ENCODE results near the gene ENGASE. TPM values are rescaled to one million over a fixed set of nuclear protein-coding genes. Genes with fewer than 3 reads are reported as not detected.

ENGASE gene
- total and polyA plus RNA-seq, 2 of the 4 experiments (the other 2 are of a cell fraction): 3.9 to 12.1 TPM

- intact Hi-C loops (cut with micrococcal nuclease): no loop called here
- BruUV-seq (replicated peaks): no TSS peak
- H2AK5ac ChIP-seq (ENCODE audit: low read depth, low read length): no peak overlapping the region
- H3K56ac ChIP-seq (ENCODE audit: extremely low read depth, insufficient read depth, low read length): no peak overlapping the region
- 83% methylated on average over 4 of the region's 10 CpGs; no CpG with 5 or more reads in 1 of the 2 experiments for WGBS, 2 experiments (ENCODE audit: extremely low coverage in 2 of 2, insufficient read length in 1 of 2)
- H3K18ac ChIP-seq (ENCODE audit: low read depth, low read length): no peak overlapping the region
- no peak overlapping the region for H2AFZ ChIP-seq (replicated peaks; ENCODE audit: low read length, poor library complexity)
- H2BK120ac ChIP-seq (ENCODE audit: low read depth, low read length): no peak overlapping the region
- H3K9me1 ChIP-seq (ENCODE audit: insufficient read depth, low read length): no peaks in the 10 kb centered on the region
- H3K27ac ChIP-seq (ENCODE audit: insufficient read depth, low read length): no peak overlapping the region
- H3K4ac ChIP-seq (ENCODE audit: low read depth, low read length): no peak overlapping the region
- no peaks in the 10 kb centered on the region for H3K9me3 ChIP-seq (ENCODE audit: control insufficient read depth, insufficient read depth, low read length)
- no peak overlapping the region for H3K23ac ChIP-seq (ENCODE audit: low read depth, low read length)
- no peak for DNase-seq
- no peak for TF ChIP-seq NFE2L2 (IDR thresholded peaks at IDR 0.05; ENCODE audit: low read depth, low read length)
- dilution Hi-C loops (cut with HindIII; ENCODE audit: low sequenced_read_pairs, unreplicated experiment): no loop called here
- H3K4me1 ChIP-seq (ENCODE audit: control insufficient read depth, insufficient read depth, low read length): no peaks in the 10 kb centered on the region
- ChIA-PET CTCF (no interaction called here), POLR2A (ENCODE audit: unreplicated experiment) (no interaction called here)
- H3K27me3 ChIP-seq (ENCODE audit: control insufficient read depth, insufficient read depth, low read length): peaks cover 19% of the 10 kb centered on the region
- no peak overlapping the region for H4K8ac ChIP-seq (ENCODE audit: low read depth in 2 of 2, low read length in 2 of 2)
- peaks cover 5% of the 10 kb centered on the region; the same call in 1 of the 2 replicates for H4K20me1 ChIP-seq (ENCODE audit: insufficient read depth, low read length)
- no peak overlapping the region for H3K4me2 ChIP-seq (ENCODE audit: low read depth, low read length)
- H4K5ac ChIP-seq (ENCODE audit: low read depth, low read length): no peak overlapping the region
- H3K79me1 ChIP-seq (ENCODE audit: low read depth in 1 of 2, low read length in 2 of 2): no peaks in the 10 kb centered on the region
- no peak overlapping the region for H2BK5ac ChIP-seq (ENCODE audit: low read depth, low read length, poor library complexity, severe bottlenecking)
- H3K9ac ChIP-seq (ENCODE audit: low read depth, low read length): no peak overlapping the region
- H4K91ac ChIP-seq (ENCODE audit: insufficient read depth, low read depth, low read length): no peak overlapping the region
- no peak overlapping the region for H3K4me3 ChIP-seq (ENCODE audit: insufficient read depth, low read depth, low read length)
- H3K36me3 ChIP-seq (ENCODE audit: control insufficient read depth, insufficient read depth, low read length): no peaks in the 10 kb centered on the region
- no peak overlapping the region for H2BK15ac ChIP-seq (ENCODE audit: low read depth, low read length)
- no peak overlapping the region for H2BK20ac ChIP-seq (ENCODE audit: low read depth, low read length)
- in situ Hi-C loops (cut with MboI; ENCODE audit: low sequenced_read_pairs): loop anchor here (25.0 kb wide), 1 partner anchor 621 kb away; no protein-coding TSS in a partner anchor
- ATAC-seq (ENCODE audit: low read depth): no peak
- H3K14ac ChIP-seq (replicated peaks; ENCODE audit: low read depth, low read length): no peak overlapping the region
- H2AK9ac ChIP-seq (replicated peaks; ENCODE audit: low read depth, low read length, poor library complexity): peak overlapping the region; percentile 70
Measured at GRCh38 chr17:79091226-79091670, 16.6 kb downstream of the ENGASE start.
